Kidney (tissue), 14 donors: Measurements from ENCODE around the gene OR2D2. TPM values are rescaled to one million over a fixed set of nuclear protein-coding genes. Genes with fewer than 3 reads are reported as not detected.

Experiments used
- DNase-seq, 5 donors: peaks; one replicate each; pipeline ENCODE4 v3.0.0-alpha.2; 2013 to 2020
- FAIRE-seq: peaks from 2 replicates; lab custom pipeline; 2012; peaks lifted over from hg19 to GRCh38; lab: Jason Lieb, UNC
- H3K27ac ChIP-seq, 2 donors: one replicate each; pipeline ENCODE4 v1.7.0; 2013; ENCODE audit warnings: low read depth in 2 of 2, low read length in 2 of 2, inconsistent platforms in 1 of 2
- H3K27me3 ChIP-seq: one replicate; pipeline ENCODE4 v1.7.1; 2013; ENCODE audit warnings: low read length, inconsistent platforms; ENCODE audit not compliant: control insufficient read depth, insufficient read depth
- H3K36me3 ChIP-seq, 3 donors: one replicate each; pipeline versions ENCODE4 v1.7.0 to v1.7.1; 2013; ENCODE audit warnings: low read length in 3 of 3, control low read depth in 1 of 3, inconsistent platforms in 1 of 3; ENCODE audit not compliant: insufficient read depth in 3 of 3, control insufficient read depth in 2 of 3
- H3K4me1 ChIP-seq, 3 donors: one replicate each; pipeline versions ENCODE4 v1.7.0 to v1.7.1; 2013; ENCODE audit warnings: low read length in 3 of 3, inconsistent platforms in 1 of 3, low read depth in 1 of 3; ENCODE audit not compliant: control insufficient read depth in 2 of 3, insufficient read depth in 2 of 3
- H3K4me3 ChIP-seq, 3 donors: one replicate each; pipeline versions ENCODE4 v1.7.0 to v1.8.1; 2013; ENCODE audit warnings: low read length in 3 of 3, control low read depth in 1 of 3, inconsistent platforms in 1 of 3
- H3K9ac ChIP-seq, 3 donors: one replicate each; pipeline versions ENCODE4 v1.7.0 to v1.7.1; 2013; ENCODE audit warnings: low read length in 3 of 3, control low read depth in 1 of 3, inconsistent platforms in 1 of 3
- H3K9me3 ChIP-seq, 3 donors: one replicate each; pipeline versions ENCODE4 v1.7.0 to v1.7.1; 2013; ENCODE audit warnings: low read length in 3 of 3, control low read depth in 1 of 3, inconsistent platforms in 1 of 3; ENCODE audit not compliant: control insufficient read depth in 2 of 3, insufficient read depth in 1 of 3
- CTCF ChIP-seq: IDR thresholded peaks from 3 replicates; pipeline ENCODE4 v1.5.1; 2012; ENCODE audit warnings: mild to moderate bottlenecking, moderate library complexity, borderline replicate concordance; ENCODE audit not compliant: insufficient read depth; ENCODE audit errors: extremely low read depth
- intact Hi-C: fragments of 100-400 bp; cut with DNase I; formaldehyde crosslinking; loops from one replicate; pipeline ENCODE4 v1.11.1; 2022
- polyA plus RNA-seq: library from polyadenylated mRNA; stranded (reverse); fragments of 350-450 nt; fragmentation: Illumina TruSeq; extraction: RNeasy Lipid Tissue Mini Kit (QIAGEN cat#74804); gene quantifications from one replicate; pipeline ENCODE4 v1.2.3, GENCODE V29; 2014; ENCODE audit warnings: low read depth, low replicate concordance; ENCODE audit not compliant: insufficient read depth
- total RNA-seq: library from RNA; stranded (reverse); fragmentation: NEBNext Ultra II Directional; extraction: Animal tissue kit (Norgen Biotek cat#: 25700); gene quantifications from one replicate; pipeline ENCODE4 v1.2.1, GENCODE V29; 2021
- donor health status: control.
- donor health status: control.
- donor health status: control.
- donor health status: control.
- donor health status: control.
- donor health status: DM: yes; HTN: yes; CAD: no.
- donor health status: Normal renal cell carcinoma (clear cell type).

The OR2D2 gene
- total and polyA plus RNA-seq, 2 donors from 2014 or later: 0.60 TPM; not detected in 1

- no peak for FAIRE-seq
- DNase-seq: no peak
- H3K4me1 ChIP-seq: no peaks in the 10 kb centered on the region
- H3K27ac ChIP-seq: no peak overlapping the region
- no peaks in the 10 kb centered on the region for H3K36me3 ChIP-seq
- TF ChIP-seq CTCF: no peak
- H3K4me3 ChIP-seq: no peak overlapping the region
- no peaks in the 10 kb centered on the region for H3K27me3 ChIP-seq
- intact Hi-C loops: no loop called here
- no peaks in the 10 kb centered on the region for H3K9me3 ChIP-seq
- H3K9ac ChIP-seq: no peak overlapping the region
Measured at GRCh38 chr11:6841694-6842093, 50.6 kb downstream of the OR2D2 start.

Other genes with a start within 250 kb of the OR2D2 start
- 17.0 TPM for gene DCHS1, start 236.7 kb downstream of the OR2D2 start, total RNA-seq
- 2.4 TPM for gene DCHS1, start 236.7 kb downstream of the OR2D2 start, polyA plus RNA-seq
- 44.0 TPM for gene MRPL17, start 209.2 kb downstream of the OR2D2 start, total RNA-seq
- gene MRPL17, start 209.2 kb downstream of the OR2D2 start, polyA plus RNA-seq: 121 TPM
- gene OR2AG2, start 120.5 kb downstream of the OR2D2 start, total RNA-seq: 0.19 TPM
- gene OR2AG2, start 120.5 kb downstream of the OR2D2 start, polyA plus RNA-seq: not detected
- gene OR2AG1, start 109.5 kb downstream of the OR2D2 start, total RNA-seq: not detected
- gene OR2AG1, start 109.5 kb downstream of the OR2D2 start, polyA plus RNA-seq: not detected
- gene OR6A2, start 92.8 kb downstream of the OR2D2 start, total RNA-seq: 0.25 TPM
- gene OR6A2, start 92.8 kb downstream of the OR2D2 start, polyA plus RNA-seq: not detected
- not detected for gene OR10A5, start 46.8 kb downstream of the OR2D2 start, total RNA-seq
- gene OR10A5, start 46.8 kb downstream of the OR2D2 start, polyA plus RNA-seq: not detected
- not detected for gene OR10A2, start 29.4 kb downstream of the OR2D2 start, total RNA-seq
- gene OR10A2, start 29.4 kb downstream of the OR2D2 start, polyA plus RNA-seq: not detected
- gene OR10A4, start 15.9 kb downstream of the OR2D2 start, total RNA-seq: not detected
- not detected for gene OR10A4, start 15.9 kb downstream of the OR2D2 start, polyA plus RNA-seq
- gene OR2D3, start 28.5 kb upstream of the OR2D2 start, total RNA-seq: not detected
- gene OR2D3, start 28.5 kb upstream of the OR2D2 start, polyA plus RNA-seq: not detected
- gene ZNF215, start 33.9 kb upstream of the OR2D2 start, total RNA-seq: 6.4 TPM
- 0.56 TPM for gene ZNF215, start 33.9 kb upstream of the OR2D2 start, polyA plus RNA-seq
- 5.9 TPM for gene ZNF214, start 127.8 kb upstream of the OR2D2 start, total RNA-seq
- 3.2 TPM for gene ZNF214, start 127.8 kb upstream of the OR2D2 start, polyA plus RNA-seq
- 0.47 TPM for gene NLRP14, start 128.0 kb upstream of the OR2D2 start, total RNA-seq
- 0.28 TPM for gene NLRP14, start 128.0 kb upstream of the OR2D2 start, polyA plus RNA-seq
- gene RBMXL2, start 196.5 kb upstream of the OR2D2 start, total RNA-seq: 0.13 TPM
- gene RBMXL2, start 196.5 kb upstream of the OR2D2 start, polyA plus RNA-seq: not detected